ENCODE data around the gene CCDC63.
"Not testable (repeated sequence)": the region's sequence is repeated elsewhere in the genome, so short reads cannot be mapped to it uniquely, and the experiment has no call there.

Gene CCDC63

DNA sequence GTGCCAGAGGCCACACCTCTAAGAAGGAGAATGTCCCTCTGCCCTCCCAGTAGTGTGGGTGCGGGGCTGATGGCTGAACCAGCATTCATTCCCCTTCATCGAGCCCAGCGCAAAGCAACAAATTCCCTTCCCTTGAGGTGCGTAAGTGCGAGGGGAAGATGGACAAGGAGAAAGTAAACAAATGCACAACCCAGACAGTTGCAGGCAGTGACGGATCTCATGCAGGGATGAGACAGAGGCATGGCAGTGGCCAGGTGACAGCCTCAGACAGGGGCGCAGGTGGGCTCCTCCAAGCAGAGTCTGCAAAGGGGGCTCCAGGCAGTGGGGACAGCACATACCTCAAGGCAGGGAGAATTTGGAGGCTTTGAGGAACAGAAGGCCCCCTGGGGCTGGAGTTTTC, 75.9 kb downstream of the CCDC63 start:
- DNase-seq, result no peak

DNA sequence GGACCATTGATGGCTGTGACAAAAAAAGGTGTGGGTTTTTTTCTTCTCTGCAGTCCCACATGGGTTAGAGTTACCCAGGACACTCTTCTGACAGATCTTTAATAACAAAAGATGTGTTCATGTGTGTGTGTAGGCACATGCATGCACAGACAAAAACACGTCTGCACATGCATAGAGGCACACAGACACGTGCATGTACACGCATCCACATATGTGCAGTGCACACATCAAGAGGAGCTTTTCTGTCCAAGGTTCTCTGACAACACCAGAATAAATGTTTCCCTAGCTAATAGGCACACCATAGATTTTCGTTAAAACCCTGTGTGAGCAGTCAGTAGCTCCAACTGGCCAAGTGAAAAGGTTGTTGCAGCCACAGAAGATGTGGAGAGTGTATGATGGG, 76.4 kb downstream of the CCDC63 start:
- no peak for DNase-seq

DNA sequence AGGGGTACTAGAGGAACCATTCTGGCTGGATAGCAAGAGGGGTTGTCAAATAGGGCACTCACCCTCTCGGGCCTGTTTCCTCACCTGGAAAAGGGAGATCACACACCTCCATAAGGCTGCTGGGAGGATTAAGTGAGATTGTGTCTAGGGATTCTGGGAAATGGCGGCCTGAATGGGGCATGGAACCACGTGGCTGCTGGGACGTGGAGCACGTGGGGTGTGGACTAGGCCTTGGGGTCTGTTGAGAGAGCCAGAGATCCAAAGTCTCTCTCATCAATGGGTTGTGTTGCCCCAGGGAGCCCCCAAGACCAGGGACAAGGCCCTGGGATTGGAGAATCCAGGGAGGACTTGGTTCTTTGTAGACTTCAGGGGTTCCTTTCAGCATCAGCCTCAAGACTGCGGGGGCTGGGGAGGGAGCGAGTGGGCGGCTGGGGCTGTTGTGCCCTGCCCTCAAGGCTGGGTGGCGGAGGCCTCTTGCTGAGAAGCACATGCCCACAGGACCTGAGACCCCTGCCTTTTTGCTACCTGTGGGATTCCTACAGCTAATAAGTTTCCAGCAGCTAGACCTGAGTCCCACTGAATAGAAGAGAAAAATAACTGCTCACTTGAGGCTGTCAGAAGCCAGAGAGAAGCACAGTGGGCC, 77.0 kb downstream of the CCDC63 start:
- no peak for DNase-seq

DNA sequence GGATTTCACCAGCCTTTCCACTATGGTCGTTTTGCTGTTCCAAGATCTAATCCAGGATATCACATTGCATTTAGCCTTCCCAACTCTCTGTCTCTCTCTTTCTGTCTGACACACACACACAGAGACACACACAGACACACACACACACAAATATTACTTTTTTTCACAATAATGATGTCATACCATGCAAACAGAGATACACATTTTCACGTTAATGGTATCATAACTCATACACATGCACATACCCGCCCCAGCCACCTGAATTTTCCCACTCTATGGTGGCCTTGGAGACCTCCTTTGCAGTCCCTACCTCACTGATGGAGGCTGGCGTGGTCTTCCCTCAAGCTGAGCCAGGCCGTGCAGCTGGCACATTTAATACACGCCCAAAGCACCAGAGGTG, 80.8 kb downstream of the CCDC63 start:
- no peak for DNase-seq

DNA sequence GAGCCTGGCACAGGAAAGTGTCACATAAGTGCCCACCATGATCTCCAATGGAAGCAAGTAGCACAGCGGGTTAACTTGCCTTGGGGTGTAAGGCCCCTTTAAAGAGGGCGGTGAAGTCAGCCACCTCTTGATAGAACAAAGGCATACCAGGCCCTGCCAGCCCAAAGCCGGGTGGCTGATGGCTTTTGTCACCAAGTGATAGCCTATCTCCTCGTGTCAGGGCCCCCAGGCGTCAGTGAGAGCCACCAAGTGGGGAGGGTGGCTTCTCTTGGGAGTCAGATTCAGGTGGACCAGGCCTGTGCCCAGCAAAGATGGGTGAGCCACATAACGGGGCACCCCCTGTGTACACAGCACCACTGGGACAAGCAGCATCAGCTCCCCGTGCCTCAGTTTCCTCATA, 81.9 kb downstream of the CCDC63 start:
- no peak for DNase-seq

DNA sequence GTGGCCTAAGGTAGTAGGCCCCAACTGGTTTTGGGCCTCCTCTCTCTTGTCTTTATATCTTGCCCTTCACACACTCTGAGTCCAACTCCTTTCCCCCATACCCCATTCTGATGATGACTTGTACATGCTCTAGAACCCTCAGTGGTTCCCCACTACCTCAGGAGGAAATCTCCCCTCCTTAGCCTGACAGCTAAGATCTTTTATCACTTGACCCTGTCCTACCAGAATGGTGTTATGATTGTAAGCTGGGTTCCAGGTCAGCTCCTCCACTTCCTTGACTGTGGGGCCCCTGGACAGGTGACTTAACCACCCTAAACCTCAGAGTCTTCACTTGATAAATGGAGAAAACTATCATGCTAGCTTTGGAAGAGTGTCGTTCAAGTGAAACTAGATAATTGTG, 83.0 kb downstream of the CCDC63 start:
- no peak for DNase-seq

DNA sequence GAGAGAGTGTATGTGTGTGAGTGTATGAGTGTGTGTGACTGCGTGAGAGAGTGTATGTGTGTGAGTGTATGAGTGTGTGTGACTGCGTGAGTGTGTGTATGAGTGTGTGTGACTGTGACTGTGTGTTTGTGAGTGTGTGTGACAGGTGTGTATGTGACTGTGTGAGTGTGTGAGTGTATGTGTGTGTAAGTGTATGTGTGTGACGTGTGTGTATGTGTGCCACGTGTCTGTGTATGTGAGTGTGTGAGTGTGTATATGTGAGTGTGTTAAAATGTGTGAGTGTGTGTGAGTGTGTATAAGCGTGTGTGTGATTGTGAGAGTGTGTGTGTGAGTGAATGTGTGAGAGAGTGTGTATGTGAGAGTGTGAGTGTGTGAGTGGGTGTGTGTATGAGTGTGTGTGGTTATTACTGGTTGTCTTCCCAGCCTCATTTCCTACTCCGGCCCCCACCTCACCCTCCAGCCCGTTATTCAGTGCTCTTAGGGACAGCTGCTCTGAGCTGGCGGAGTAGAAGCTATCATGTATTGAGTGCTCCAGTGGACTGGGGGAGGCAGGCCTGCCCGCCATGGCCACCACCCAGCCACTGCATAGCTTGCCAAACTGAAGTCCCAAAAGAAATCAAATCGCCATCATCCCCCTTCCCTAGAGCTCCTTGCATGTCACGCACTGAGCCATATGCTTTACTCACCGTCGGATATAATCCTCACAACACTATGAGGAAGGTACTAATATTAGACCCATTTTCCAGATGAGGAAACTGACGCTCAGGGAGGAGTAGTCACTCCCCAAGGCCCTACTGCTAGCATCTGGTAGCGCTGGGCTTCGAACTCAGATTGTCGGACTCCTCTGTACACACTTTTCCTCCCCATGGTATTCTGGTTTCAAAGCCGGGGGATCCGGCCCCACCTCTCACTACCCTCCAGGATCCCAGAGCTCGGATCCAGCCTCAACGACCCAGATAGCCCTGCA, 83.8 kb downstream of the CCDC63 start:
- no peak for DNase-seq

DNA sequence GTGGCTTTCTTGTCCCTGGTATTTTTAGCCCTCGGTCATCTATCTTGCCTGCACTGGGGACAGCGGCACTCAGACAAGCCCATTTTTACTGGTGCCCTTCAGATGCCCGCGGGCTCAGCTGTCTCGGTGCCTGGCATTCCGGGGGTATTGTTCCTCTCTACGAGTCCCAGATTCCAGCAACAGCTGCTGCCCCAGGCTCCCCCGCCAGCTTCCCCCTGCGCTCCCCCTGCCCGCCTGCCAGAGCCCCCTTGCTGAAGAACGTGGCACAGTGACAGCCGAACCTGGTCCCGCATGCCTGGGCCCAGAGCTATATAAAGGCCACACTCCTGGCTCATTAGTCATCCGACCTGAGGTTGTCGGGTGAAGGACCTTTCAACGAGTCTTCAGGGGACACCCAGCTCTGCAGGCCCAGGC, 84.5 kb downstream of the CCDC63 start:
- no peak for DNase-seq

DNA sequence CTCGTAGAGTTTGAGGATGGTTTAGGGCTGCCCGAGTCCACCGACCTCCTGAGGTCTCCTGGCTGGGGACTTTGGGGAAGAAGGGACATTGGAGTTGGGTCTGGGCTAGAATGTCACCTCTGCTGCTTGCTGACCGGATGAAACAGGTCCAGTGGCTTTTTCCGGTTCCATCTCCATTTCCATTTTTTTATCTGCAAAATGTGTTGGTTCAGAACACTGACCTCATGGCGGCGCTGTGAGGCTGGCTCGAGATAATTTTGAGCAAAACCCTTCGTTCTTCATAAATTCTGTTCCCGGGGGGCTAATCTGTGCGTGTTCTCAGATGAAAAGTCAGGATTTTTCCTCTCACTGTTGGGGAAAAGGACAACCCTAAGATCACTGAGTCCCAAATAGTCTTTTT, 85.3 kb downstream of the CCDC63 start:
- peak in 1 of 51 donors; percentile 2 for DNase-seq

DNA sequence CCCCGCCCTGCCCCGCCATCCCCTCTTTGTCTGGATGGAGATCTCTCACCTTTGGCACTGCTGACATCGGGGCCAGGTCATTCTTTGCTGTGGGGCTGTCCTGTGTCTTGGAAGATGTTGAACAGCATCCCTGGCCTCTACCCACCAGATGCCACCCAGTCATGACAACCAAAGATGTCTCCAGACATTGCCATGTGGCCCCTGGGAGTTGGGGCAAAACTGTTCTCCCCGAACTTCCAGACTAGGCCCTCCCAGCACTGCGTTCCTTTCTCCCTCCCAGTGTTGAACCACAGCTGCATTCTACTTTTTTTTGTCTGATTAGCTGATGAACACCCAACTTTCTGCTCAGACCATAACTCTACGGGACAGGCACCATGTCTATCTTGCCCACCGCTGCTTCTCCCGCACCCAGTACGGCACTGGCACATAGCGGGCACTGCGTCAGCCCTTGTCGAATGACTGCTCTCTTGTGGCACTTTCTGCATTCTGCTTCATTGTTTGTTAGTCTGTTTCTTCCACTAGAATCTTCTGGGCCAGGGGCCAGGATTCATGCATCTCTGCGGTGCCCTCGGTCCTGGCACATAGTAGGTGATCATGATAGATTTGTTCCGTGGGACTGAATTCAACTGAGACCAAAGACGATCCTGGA, 86.7 kb downstream of the CCDC63 start:
- DNase-seq, result no peak

DNA sequence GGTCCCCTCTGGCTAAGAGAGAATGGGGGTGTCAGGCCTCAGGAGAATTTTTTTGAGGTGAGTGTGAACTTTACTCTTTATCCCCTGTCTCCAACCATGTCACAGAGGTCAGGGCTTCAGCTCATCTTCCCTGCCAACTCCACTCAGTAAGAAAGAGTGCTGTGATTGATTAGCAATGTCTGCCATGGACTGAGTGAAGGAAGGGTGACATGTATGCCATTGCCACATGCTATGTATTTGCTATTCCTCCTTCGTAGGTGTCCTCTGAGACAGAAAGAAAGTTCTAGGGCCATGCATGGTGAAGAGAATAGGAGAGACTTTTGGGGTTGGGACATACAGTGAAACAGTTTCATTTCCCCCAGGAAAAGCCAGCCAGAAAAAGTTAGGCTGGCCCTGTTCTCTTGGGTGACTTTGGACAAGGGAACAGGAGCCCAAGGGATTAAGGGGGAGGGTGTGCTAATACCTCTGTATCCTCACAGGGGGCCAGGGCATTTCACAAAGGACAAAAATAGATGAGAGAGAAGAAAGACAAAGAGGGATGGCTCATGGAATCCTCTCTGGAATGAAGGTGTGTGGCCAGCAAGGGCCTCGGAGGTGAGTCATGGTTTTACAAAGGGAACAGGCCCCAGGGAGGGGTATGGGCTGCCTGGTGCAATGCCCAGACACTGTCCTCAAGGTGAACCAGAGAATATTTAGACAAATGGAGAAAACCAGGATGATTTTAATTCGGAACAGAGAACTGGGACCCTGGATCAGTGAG, 87.5 kb downstream of the CCDC63 start:
- no peak for DNase-seq

DNA sequence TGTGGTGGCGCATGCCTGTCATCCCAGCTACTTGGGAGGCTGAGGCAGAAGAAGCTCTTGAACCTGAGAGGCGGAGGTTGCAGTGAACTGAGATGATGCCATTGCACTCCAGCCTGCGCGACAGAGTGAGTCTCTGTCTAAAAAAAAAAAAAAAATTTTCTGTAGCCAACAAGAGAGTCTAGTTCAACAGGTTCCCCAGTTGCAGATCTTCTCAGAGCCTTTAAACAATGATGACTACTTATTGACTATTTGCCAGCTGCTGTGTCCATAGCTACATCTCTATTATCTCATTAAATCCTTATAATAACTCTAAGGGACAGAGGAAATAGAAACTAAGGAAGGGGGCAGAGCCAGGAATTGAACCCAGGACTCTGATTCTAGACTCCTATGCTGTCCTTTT, 88.8 kb downstream of the CCDC63 start:
- no peak for DNase-seq

DNA sequence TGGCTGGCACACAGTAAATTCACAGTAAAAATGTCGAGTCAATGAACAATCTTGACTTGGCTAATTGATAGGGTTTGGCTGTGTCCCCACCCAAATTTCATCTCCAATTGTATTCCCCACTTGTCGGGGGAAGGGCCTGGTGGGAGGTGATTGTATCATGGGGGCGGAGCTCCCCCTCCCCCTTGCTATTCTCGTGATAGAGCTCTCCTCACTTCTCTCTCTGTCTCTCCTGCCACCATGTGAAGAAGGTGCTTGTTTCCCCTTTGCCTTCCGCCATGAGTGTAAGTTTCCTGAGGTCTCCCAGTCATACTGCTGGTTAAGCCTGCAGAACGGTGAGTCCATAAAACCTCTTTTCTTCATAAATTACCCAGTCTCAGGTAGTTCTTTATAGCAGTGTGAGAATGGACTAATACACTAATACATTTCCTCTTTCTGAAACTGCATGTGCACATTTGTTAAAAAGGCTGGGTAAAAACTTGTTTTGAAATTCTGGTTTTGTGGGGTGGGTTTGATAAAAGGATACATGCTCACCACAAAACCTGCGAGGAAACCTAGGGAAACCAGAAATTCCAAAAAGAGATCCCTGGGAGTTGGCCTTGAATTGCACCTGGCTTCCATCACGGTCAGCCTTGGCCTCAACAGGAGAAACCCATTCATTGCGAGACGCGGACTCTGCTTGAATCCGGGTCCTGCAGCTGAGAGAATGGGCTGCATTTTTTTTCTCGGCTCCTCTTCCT, 89.7 kb downstream of the CCDC63 start:
- no peak for DNase-seq

DNA sequence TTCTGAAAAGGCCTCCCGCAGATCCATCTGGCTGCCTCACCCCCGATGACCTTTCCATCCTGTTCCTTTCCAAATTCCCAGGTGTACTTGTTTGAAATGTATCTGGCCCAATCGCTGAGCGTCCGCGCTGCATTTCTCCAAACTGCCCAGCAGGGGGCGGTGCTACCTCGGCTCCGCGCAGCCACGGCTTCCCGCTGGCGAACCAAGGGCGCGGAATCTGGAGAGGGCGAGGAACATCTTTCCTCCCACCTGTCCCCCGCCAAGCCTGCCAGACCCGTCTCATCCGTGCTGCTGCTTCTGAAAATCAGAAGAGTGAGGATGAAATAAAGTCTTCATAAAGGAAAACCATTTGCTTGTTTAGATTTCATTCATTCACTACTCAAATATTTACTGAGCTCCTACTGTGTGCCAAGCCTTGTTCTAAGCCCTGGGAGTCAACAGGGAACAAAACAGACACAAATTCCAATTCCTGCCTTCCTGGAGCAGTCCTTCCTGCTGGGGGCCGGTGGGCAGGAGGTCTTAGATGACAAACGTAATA, 90.4 kb downstream of the CCDC63 start:
- peak in 36 of 51 donors; percentile 2 to 67 (median 19) for DNase-seq

DNA sequence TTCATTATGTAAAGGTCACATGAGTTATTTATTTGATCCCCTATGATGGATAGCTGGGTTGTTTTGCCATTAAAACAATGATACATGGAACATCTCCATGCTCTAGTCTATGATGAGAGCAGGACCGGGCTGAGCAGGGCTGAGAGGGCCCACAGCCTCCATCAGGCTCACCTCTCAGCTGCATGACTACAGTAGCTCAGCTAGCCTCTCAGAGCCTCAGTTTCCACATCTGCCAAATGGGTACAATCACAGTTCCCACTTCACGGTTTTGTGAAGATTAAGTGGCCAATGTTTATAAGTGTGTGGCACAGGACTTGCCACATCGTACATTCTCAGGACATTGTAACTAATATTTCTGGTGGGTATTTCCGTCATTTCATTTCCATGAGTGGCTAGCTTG, 93.5 kb downstream of the CCDC63 start:
- no peak for DNase-seq

DNA sequence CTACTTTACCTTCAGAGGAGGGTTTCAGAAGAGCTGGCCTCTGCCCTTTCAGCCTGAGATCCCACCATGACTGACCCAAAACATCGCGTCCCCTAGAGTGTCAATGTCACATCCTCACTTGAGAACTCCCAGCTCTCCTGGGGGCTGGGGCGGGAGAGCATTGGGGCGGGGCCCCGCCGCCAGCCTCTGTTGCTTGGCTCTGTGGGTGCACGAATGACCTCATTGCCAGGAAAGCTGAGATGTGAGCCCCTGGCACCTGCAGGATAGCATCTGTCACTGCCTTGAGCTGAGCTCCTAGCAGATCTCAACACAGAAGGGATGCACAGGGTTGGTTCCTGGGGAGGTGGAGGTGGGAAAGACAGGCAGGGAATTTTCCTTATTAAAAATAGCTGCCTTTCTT, 94.1 kb downstream of the CCDC63 start:
- DNase-seq, result no peak

DNA sequence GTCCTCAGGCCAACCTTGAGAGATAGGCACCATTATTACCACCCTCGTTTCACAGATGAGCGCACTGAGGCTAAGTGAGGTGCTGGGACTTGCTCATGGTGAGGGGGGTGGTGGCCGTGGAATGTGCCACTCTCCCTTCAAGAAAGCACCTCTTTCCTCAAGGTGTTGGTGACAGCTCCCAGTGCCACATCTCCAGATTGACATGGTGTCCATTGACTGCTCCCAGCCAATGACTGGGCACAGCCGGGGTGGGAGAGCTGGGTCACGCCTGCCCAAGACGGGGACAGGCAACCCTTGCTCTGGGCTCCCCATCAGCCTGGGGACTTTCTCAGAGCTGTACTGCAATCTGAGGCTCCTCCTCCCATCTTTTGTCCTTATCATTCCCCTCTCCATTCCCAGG, 94.6 kb downstream of the CCDC63 start:
- DNase-seq, result no peak

DNA sequence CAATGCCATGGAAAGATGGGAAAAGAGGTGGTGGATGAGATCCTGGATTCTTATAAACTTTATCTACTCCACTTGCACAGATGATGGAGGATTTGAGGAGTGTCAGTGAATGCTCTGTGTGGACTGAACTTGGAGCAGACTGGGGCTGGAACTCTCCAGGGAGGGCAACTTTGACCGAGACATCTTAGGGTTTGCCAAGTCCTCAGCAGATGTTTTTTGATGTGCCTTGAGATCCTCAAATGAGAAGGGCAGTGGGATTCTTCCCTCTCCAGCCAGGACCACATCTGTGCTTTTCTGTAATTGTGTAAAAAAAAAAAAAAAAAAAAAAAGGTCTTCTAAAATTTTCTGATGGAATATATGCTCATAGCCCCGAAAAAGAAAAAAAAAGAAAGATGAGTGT, 96.6 kb downstream of the CCDC63 start:
- DNase-seq, result no peak

DNA sequence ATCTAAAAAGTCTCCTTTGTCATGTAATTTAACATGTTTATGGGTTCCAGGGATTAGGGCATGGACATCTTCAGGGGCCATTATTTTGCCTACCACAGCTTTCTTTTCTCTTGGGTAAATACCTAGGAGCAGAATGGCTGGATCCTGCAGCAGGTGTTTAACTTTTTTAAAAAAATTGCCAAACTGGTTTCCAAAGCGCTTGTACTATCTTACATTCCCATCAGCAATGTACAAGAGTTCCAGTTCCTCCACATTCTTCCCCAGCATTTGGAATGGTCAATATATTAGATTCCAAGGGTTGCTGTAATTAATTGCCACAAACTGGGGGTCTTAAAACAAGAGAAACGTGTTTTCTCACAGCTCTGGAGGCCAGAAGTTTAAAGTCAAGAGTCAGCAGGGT, 101.3 kb downstream of the CCDC63 start:
- DNase-seq, result no peak

DNA sequence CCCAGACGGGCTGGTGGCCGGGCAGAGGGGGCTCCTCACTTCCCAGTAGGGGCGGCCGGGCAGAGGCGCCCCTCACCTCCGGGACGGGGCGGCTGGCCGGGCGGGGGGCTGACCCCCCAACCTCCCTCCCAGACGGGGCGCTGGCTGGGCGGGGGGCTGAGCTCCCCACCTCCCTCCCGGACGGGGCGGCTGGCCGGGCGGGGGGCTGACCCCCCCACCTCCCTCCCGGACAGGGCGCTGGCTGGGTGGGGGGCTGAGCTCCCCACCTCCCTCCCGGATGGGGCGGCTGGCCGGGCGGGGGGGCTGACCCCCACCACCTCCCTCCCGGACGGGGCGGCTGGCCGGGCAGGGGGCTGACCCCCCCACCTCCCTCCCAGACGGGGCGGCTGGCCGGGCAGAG, 103.7 kb downstream of the CCDC63 start:
- not testable (repeated sequence) for DNase-seq

DNA sequence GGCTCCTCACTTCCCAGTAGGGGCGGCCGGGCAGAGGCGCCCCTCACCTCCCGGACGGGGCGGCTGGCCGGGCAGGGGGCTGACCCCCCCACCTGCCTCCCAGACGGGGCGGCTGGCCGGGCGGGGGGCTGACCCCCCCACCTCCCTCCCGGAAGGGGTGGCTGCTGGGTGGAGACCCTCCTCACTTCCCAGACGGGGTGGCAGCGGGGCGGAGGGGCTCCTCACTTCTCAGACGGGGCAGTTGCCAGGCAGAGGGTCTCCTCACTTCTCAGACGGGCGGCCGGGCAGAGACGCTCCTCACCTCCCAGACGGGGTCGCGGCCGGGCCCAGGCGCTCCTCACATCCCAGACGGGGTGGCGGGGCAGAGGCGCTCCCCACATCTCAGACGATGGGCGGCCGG, 104.1 kb downstream of the CCDC63 start:
- DNase-seq, result not testable (repeated sequence)
